CD4-positive, alpha-beta T cell treated with Interleukin-4 for 4 hours (primary cell): Measurements from ENCODE around the gene IL9.

Experiments used
- DNase-seq: peaks from one replicate; pipeline ENCODE4 v3.0.0-alpha.2; 2020

The IL9 gene

DNA sequence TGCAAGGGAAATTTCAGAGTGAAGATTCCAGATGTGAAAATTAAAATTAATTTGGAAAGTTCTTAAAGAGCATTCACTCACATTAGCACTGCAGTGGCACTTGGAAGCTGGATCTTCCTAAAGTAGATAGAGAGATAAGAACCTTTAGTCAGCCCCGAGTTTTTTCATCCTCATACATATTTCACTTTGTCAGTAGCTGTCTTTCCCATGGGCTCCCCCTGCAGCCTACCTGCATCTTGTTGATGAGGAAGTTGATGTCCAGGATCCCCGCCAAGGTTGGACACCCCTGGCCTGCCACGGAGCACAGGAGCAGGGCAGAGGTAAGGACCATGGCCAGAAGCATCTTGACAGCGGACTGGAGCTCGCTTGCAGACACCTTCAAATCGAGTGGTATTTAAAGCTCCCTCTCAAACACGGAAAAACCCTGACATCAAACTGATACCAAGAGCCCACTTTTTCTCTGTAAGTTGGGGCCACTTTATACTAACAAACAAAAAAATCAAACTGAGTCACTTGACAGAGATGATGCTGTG is at the start of gene IL9:
IL9 (minus strand) TSS at position 368 of the 533 bp plus-strand sequence; CDS start at position 343, 25 bp downstream.
- no peak for DNase-seq

DNA sequence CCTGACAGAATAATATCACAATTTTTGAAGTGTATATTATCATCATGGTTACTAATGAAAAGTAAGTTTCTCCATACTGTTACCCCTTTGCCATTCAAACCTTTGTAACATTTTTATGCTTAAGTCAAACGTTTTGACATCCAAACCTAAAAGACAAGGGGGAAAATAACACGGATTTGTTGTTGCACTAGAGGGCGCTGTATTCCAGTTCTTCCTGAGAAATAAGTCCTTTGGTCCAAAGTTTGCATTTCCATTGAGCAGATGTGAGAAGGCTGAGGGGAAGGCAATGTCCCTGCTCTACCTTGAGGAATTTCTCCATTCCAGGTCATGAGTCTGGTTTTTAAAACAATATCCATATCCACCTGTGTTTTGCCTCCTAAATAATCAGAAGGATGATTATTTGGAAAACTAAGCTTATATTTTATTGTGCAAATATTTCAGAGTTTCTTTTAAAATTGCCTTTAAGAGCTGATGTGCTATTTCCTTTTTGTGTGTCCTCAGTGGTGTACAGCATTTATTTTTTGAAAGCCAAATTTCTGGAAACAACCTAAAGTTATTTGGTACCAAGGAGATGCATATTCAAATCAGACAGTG is 49.4 kb upstream of the IL9 start:
- DNase-seq: peak; percentile 58

DNA sequence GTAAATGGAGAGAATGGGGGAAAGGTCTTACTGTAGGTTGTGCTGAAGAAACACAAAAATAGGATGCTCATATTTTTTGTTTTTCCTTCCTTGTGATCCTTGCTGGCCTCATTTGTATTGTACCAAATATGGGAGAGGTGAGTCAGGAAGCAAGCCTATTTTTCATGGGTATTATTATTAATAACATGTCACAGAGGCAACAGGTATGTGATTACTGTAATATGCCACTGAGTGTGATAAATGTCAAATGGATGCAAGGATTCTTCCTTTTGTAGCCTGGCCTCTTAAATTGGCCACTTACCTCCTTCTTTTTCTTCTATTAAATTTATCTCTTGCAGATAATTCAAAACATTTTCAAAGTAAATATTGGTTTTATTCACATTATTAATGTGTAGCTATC is 48.9 kb upstream of the IL9 start:
- DNase-seq: no peak

DNA sequence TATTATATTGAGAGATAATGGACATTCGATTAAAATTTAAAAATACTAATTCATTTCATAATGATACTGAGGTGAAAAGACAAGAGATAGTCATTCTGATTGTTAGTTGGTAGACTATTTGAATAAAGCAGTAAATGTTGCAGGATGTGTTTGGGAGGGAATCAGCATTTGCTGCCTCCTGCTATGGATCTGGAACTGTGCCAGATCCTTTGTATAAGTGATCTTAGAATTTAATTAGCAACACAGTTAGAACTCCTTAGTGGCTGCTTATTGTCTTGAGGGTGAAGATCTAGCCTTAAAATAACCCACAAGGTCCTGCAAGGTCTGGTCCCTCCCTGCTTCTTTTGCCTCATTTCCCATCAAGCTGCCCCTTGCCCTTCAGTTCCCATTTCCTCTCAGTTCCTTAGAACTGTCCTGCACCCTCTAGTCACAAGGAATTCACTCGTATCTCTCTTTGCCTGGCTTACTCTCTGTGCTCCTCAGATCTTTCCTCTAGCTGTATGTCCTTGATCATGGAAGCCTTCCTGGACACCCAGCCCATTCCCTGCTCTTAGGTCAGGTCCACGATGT is 46.6 kb upstream of the IL9 start:
- DNase-seq: no peak

DNA sequence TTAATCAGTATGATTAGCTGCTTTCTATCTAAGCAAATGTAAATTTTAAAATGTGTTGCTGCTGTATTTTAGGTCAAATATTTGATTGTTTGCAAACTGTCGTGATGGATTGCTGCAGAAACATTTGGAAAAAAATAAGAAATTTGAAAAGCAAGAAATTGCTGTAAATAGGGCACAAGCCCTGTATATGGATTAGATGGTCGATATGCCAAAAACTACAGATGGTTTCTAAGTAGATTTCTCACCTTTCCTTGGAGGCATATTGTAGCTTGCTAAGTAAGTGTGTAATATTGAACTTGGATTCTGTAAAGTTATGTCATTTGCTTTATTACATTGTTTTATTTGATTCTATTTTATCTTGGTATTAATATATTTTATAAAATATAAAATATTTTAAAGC is 46.1 kb upstream of the IL9 start:
- DNase-seq: no peak

DNA sequence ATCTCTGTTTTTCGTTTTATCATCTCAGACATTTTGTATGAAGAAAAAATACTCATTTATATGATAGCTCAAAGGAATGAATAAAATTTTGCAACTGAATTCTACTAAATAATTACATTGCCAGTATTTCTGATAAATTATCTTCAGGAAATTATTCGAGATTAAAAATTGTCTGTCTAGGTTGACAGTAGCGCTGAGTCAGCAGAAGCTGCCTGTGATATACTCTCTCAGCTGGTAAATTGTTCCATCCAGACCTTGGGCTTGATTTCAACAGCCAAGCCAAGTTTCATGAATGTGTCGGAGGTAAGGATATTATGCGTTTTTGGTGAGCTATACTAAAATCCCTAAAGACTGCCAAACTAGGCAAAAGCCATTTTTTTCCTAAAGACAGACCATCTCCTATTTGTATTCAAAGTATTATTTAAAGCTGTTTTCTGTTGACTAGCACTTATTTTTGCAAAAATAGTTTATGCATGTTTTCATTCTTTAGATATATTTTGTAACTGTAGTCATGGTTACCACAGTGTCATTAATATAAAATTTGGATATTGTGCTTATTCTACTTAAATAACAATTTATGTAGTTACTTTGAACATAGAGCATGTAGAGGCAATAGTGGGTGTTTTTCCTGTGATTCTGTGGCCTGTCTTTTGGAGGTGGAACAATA is 41.7 kb upstream of the IL9 start:
- no peak for DNase-seq

DNA sequence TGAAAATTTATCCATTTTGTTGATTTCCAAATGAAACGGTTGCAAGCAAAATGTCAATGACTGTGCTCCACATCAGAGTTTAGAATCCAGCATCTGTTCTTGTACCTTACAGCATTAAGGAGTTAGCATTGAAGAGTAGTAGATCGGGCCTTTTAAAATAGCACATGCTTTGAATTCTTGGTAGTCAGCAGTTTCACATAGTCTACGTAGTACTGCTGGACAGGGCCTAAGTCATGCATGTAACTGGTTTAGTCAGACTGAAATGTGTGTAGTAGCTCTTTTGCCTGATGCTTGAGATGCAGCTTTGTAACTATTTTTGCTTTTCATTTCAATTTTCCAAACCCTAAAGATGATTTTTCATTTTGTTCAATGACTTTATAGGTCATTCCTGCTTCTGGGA is 39.3 kb upstream of the IL9 start:
- DNase-seq: no peak

DNA sequence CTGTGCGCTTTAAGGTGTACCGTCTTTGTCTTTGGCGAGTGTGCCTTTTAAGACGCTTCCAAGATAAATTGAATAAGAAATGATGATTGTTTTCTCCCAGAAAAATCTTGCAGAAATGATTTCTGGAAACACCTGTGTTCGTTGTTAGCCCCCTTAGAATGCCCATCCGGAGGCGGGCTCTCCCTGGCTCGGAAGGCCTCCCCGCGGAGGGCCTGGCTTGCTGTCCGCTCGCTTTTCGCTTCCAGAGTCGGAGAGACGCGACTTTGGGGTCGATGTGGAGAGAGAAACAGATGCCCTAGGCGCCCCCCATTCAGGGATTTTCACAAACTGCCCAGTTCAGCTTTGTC is 35.3 kb upstream of the IL9 start:
- DNase-seq: no peak

DNA sequence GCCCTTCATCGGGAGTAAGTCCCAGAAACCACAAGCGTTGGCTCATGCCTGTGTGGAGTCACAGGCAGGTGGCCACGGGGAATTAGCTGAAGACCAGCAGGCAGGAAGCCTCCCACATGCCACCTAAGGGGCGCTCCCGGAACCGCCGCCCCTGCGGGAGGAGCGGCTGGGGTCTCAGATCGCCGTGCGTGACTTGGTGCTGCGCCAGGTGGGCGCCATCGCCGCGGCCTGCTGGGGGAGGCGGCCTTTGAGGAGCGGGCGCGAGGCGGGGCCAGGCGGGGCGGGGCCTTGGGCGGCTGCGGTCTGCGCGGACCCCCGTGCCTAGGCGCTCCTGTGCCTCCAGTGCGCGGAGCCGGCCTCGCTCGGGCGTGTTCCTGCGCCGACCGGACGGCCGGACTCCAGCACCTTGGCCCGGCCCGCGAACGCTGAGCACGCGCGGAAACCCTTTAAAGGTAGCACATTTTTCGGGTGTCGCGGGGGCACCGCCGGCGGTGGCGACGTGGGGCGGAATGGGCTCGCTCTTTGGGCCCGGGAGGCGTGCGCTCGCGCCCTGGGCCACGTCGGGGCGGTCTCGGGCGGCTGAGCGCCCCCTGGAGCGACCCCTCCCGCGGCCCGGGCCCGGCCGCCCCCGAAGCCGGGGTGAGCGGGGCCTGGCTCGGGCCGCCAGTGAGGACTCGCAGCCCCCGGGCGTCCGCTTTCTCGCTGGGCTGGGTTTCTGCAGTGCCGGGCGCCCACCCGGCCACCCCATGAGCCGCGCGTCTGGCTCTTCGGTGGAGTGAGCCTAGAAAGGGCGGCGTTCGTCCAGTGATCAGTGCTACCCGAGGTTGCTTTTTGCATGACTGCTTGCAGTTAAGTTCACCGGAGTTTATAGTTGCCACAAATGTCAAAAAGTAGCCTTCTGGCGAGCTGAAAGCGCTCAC is 34.6 kb upstream of the IL9 start:
- DNase-seq: no peak

DNA sequence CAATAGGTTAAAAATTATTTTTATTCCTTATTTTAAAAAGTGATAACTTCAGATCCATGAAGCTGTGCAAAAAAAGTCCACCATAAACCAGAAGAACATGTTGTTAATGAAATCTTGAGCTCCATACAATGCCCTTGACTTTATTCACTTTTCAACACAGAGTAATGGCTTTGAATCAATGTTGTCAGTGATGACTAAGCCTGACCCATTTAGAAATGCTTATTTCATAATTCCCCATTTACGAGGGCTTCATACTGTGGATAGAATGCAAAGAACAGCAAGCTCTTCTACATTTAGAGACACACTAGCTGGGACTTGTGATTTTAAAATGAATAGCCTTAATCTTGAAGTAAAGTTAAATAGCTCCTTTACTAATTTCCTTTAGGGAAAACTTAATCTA is 25.7 kb upstream of the IL9 start:
- DNase-seq: no peak

DNA sequence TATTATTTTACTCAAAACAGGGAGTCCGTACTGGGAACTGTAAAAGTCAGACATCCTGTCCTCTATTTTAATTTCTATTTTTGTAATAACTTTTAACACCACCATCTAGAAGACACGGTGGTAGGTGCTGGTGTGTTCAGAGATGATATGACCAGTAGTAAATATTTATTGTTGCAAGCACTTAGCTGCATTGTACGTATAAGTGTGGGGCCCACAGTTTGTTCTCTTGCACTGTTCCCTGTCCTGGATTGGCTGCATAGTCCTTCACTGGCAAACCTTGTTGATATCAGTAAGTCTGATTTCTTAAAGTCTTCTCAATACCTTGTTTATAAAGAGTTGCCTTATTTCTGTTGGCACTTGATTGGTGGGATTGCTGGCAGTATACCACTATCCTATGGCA is 24.6 kb upstream of the IL9 start:
- DNase-seq: no peak

DNA sequence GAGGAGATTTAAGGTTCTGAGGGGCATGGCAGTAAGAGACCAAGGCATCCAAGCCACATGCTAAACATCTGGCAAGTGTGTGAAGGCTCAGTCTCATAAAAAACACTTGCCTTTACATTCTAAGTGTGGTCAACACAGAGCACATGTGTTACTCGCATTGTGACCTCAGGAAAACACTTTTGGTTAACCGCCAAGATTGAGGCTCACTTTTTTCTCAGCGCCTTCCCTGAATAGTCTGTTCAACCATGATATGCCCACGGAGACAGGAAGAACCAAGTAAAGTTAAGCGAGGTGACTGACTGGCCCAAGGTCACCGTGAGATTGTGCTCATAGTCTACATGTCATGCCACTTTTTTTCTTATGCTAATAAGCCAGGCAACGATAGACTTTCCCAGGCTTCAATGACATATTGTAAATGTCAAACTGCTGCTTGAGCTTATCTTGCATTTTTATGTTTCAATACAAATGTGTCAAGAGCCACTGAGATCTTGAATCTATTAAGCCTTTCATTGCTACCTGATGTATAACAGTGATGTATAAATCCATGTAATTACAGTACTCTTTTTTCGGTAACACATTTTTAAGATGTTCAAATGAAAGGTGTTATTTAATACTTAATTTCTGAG is 21.1 kb upstream of the IL9 start:
- no peak for DNase-seq

DNA sequence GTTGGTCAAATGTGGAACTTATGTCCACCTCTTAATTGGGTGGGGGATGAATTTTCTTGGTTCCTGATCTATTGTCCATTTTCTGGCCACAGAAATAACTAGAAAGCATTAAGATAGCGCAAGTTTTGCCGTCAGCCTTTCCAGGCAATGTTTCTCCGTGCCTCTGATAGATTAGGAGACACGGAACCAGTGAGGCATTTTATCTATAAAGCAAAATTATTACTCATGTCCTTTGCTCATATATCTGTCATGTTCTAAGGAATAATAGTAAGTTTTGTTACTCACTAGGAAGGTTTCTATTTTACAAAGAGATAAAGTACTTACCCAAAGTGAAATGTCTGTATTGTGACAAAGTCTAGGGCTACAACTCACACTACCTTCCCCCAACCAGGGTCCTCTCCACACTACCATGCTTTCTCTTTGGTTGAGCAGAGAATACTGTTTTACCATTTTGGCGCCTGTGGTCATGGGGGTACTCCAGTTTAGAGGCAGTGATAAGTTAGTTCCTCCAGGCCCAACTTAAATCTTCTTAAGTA is 19.9 kb upstream of the IL9 start:
- DNase-seq: no peak

DNA sequence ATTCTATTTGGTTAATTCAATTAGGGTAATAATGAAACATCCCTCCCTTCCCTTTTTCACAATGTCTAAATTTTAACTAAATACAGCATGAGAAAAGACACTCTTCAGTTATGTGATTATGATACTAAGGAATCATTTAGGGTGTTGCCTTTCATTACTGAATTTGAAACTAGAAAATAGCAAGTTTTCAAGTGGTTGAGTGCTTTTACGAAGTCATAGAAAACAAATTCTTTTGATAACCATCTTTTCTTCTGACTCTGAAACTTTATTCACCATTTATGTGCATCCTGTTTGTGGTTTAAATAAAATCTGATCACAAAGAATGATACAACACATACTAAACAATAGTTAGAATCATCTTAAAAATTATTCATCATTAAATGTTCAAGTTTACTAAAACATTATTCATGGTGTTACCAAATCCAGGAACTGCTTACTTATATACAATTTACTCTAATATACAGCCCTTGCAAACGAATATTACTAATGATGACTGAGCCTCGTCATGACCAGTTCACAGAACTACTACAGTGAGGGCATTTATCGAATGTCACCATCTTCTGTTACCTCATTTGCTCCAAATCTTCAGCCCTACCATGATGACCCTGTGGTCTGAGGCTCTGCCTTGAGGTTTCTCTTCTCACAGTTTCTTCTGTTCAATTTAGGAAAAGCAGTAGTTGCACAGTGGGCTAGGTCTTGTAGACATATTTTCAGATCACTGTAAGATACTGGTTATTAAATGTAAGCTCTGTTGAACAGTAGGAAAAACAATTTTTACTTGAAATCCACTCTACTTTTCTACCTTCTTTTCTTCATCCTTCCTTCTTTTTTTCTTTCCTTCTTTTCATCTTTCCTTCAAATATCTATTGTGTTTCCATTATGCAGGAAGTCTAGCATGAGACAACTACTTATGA is 18.3 kb upstream of the IL9 start:
- no peak for DNase-seq

DNA sequence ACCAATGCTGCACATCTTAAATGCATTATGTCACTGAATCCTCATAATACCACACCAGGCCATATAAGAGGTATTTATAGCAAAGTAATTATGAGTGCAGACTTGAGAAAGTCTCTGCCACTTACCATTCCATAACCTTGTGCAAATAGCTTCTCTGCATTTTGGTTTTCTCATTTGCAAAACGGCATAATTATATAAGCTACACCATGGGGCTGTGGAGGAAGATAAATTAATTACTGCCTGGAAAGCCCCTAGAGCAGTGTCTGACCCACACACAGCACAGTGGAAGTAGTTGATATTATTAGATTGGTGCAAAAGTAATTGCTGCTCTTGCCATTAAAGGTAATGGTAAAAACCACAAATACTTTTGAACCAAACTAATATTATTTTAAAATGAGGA is 9.5 kb upstream of the IL9 start:
- DNase-seq: no peak

DNA sequence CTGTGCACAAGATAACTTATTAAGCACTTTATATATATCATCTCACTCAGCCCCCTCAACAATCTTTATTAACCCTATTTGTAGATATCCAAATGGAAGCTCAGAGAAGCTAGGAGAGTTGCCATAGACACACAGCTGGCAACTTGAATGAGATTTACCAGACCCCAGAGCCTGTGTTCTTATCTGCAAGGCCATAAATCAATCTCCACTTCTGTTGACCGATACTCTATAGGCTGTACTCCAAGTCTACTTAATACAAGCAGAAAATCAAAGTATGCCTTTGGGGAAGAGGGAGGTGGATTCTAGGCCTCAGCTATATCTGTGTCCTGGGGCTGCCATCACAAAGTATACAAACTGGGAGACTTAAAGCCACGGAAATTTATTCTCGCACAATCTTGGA is 6.0 kb upstream of the IL9 start:
- no peak for DNase-seq

DNA sequence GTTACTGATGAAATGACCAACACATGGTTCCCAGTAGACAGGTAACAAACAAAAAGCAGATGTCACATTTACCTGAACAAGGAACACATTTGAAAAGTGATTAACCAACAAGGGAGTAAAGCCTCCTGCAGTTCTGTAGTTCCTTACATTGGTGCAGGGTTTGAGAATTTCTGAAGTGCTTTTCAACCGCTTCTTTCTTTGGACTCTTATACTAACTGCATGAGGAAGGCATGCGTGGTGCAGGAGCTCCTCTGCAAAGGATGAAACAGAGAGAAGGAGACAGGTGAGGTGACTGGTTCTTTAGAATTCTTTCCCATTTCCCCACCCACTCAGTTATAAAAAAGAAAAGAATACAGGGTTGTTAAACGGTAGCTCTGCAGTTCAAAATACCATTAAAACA is 4.6 kb upstream of the IL9 start:
- DNase-seq: no peak

DNA sequence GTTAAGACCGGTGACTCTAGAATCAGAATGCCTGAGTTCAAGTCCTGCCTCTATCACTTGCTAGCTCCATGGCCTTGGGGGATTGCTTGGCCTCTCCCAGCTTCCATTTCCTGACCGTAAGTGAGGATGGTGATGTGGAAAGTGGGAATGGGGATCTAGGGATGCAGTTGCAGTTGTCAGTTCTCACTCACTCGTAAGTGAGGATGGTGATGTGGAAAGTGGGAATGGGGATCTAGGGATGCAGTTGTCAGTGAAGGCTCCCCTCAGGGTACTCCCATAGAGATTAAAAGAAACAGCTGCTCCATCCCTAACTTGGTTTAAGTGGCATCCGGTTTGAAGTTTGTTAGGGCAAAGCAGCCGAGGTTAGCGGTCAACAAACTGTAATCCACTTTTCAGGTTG is 3.0 kb upstream of the IL9 start:
- DNase-seq: no peak

DNA sequence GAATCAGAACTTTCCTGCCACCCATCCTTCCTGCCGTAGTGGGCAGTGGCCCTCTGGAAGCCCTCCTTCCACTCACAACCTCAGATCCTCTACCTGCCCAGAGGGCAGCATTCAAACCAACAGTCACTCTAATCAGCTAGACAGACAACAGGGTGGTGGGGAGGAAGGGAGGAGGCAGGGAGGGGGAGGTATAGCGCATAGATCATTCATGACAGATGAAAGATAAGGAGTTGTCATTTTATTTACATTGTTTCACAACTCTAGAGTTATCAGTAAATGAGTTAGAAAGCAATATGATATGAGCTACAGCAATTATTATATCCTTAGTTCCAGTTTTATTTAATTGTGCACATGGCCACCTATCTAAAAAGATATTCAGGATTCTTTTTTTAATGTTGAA is 852 bp downstream of the IL9 start:
- no peak for DNase-seq

DNA sequence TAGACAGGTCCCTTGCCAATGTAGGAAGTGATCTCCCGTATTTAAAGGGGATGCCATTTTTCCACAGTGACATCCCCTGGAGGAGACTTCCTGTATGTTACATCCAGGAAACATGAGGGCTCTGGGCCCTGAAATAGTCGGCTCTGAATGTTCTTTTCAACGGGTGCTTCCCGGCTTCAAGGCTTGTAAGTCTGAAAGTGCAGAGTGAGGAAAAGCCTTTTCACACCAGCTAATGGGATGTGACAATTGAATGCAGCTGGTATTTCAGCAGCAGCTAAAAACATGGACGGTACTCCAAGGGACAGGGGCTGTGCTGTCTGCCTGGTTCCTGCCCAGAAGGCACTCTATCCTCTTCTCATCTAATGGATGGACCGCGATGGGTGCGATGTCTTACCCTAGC is 1.4 kb downstream of the IL9 start:
- DNase-seq: no peak

DNA sequence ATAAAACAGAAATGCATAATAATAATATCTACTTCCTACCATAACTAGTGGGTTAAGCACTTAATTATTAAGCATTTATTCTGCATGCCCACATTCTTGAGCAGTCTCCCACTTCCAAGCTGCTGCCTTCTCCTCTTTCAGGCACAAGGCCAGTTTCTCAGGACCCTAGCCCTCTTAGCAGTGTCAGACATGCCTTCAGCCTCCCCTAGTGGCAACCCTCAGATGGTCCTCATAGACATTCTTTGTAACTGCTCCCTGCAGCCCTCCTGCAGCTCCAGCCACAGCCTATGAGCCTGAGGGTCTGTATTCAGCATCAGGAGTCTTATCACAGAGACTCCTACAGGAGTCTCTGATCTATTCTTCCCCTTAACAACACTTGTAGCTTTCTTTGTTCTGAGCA is 3.9 kb downstream of the IL9 start:
- DNase-seq: no peak

DNA sequence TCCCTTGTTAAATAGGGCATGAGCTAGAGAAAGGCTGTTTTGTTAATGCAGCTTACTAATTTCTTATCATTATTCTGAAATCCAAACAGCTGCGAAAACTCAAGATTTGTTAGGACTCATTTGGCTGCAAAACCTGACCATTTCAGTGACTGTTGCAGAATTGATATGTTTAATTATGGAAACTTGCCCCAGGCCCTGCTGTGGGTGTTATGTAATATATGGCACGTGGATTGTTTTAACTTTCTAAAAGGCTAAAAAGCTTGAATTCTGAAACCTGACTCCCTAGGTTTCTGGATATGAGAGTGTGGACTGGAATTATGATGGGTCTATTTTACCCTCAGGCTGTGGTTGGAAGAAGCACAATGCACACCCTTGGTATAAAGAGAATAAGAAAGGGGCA is 4.4 kb downstream of the IL9 start:
- DNase-seq: no peak
